Liver (tissue), 9 donors: Measurements from ENCODE around the gene EP400. TPM values are rescaled to one million over a fixed set of nuclear protein-coding genes. Genes with fewer than 3 reads are reported as not detected.

ENCODE experiments used
- DNase-seq: peaks from one replicate; pipeline ENCODE4 v3.0.0-alpha.2; 2017; ENCODE audit warnings: low spot score
- H3K27ac ChIP-seq, 2 donors: one replicate each; pipeline ENCODE4 v1.7.0; 2013; ENCODE audit warnings: inconsistent platforms in 2 of 2, low read length in 2 of 2, control low read depth in 1 of 2, low read depth in 1 of 2, mild to moderate bottlenecking in 1 of 2
- H3K27me3 ChIP-seq, 4 donors: one replicate each; pipeline versions ENCODE4 v1.6.1 to v1.7.0; 2013; ENCODE audit warnings: low read length in 3 of 4, inconsistent platforms in 1 of 4, mild to moderate bottlenecking in 1 of 4, moderate library complexity in 1 of 4; ENCODE audit not compliant: control insufficient read depth in 4 of 4, insufficient read depth in 4 of 4
- H3K36me3 ChIP-seq, 4 donors: one replicate each; pipeline versions ENCODE4 v1.6.1 to v1.7.0; 2013; ENCODE audit warnings: low read length in 3 of 4, mild to moderate bottlenecking in 3 of 4, low read depth in 1 of 4, moderate library complexity in 1 of 4; ENCODE audit not compliant: control insufficient read depth in 4 of 4, insufficient read depth in 3 of 4
- H3K4me1 ChIP-seq, 4 donors: one replicate each; pipeline versions ENCODE4 v1.6.1 to v1.7.0; 2013; ENCODE audit warnings: low read length in 3 of 4, mild to moderate bottlenecking in 3 of 4, moderate library complexity in 1 of 4; ENCODE audit not compliant: control insufficient read depth in 4 of 4, insufficient read depth in 4 of 4
- H3K4me3 ChIP-seq, 3 donors: one replicate each; pipeline versions ENCODE4 v1.6.1 to v1.7.0; 2013; ENCODE audit warnings: low read length in 3 of 3, control low read depth in 1 of 3, low read depth in 1 of 3, mild to moderate bottlenecking in 1 of 3
- H3K9ac ChIP-seq, 2 donors: one replicate each; pipeline ENCODE4 v1.7.0; 2013; ENCODE audit warnings: low read length in 2 of 2, mild to moderate bottlenecking in 2 of 2, moderate library complexity in 2 of 2, control low read depth in 1 of 2, low read depth in 1 of 2
- H3K9me3 ChIP-seq, 4 donors: one replicate each; pipeline versions ENCODE4 v1.6.1 to v1.7.0; 2013; ENCODE audit warnings: low read length in 3 of 4; ENCODE audit not compliant: control insufficient read depth in 4 of 4
- ATF3 ChIP-seq: IDR thresholded peaks from 2 replicates; pipeline ENCODE4 v1.6.1; 2016; ENCODE audit warnings: antibody characterized with exemption
- CTCF ChIP-seq: fragments of 150-350 bp; IDR thresholded peaks from 2 replicates; pipeline ENCODE4 v1.5.1; 2017; ENCODE audit warnings: improper control_type of control experiment, low read depth, low read length; ENCODE audit not compliant: missing input control
- EGR1 ChIP-seq, 2 donors: IDR thresholded peaks; 2 replicates each; pipeline ENCODE4 v1.6.1; 2016 to 2018; ENCODE audit warnings: antibody characterized with exemption in 2 of 2, low read depth in 2 of 2
- FOXA1 ChIP-seq: IDR thresholded peaks from 2 replicates; pipeline ENCODE4 v1.6.1; 2016; ENCODE audit warnings: antibody characterized with exemption
- FOXA2 ChIP-seq: IDR thresholded peaks from 2 replicates; pipeline ENCODE4 v1.6.1; 2016; ENCODE audit warnings: antibody characterized with exemption
- GABPA ChIP-seq, 2 donors: IDR thresholded peaks in 1 of 2; conservative IDR thresholded peaks in 1 of 2; 2 replicates each; pipeline ENCODE4 v1.6.1; 2016; ENCODE audit warnings: antibody characterized with exemption in 2 of 2, mild to moderate bottlenecking in 1 of 2, moderate library complexity in 1 of 2
- HNF4A ChIP-seq, 2 donors: conservative IDR thresholded peaks; 2 replicates each; pipeline ENCODE4 v1.6.1; 2016; ENCODE audit warnings: antibody characterized with exemption in 2 of 2, mild to moderate bottlenecking in 2 of 2
- HNF4G ChIP-seq: IDR thresholded peaks from 2 replicates; pipeline ENCODE4 v1.6.1; 2016; ENCODE audit warnings: antibody characterized with exemption
- JUND ChIP-seq, 2 donors: IDR thresholded peaks; 2 replicates each; pipeline ENCODE4 v1.6.1; 2016; ENCODE audit warnings: antibody characterized with exemption in 2 of 2
- NR2F2 ChIP-seq: IDR thresholded peaks from 2 replicates; pipeline ENCODE4 v1.6.1; 2016; ENCODE audit warnings: antibody characterized with exemption
- RAD21 ChIP-seq, 2 donors: IDR thresholded peaks; 2 replicates each; pipeline ENCODE4 v1.6.1; 2016; ENCODE audit warnings: antibody characterized with exemption in 2 of 2, mild to moderate bottlenecking in 2 of 2
- REST ChIP-seq: IDR thresholded peaks from 2 replicates; pipeline ENCODE4 v1.6.1; 2016; ENCODE audit warnings: antibody characterized with exemption, mild to moderate bottlenecking
- RXRA ChIP-seq, 2 donors: IDR thresholded peaks; 2 replicates each; pipeline ENCODE4 v1.6.1; 2017 to 2018; ENCODE audit warnings: antibody characterized with exemption in 2 of 2, mild to moderate bottlenecking in 1 of 2
- SP1 ChIP-seq: IDR thresholded peaks from 2 replicates; pipeline ENCODE4 v1.6.1; 2018; ENCODE audit warnings: antibody characterized with exemption, mild to moderate bottlenecking
- YY1 ChIP-seq: IDR thresholded peaks from 2 replicates; pipeline ENCODE4 v1.6.1; 2016; ENCODE audit warnings: antibody characterized with exemption, mild to moderate bottlenecking
- ZBTB33 ChIP-seq: IDR thresholded peaks from 2 replicates; pipeline ENCODE4 v1.6.1; 2016; ENCODE audit warnings: antibody characterized with exemption
- WGBS: extraction: QIAGEN DNeasy Blood & Tissue Kit; methylation state at CpG from one replicate; pipeline ENCODE4 v1.1.7; 2013; 5-methylcytosine and 5-hydroxymethylcytosine counted together
- polyA plus RNA-seq, 2 donors: library from polyadenylated mRNA; stranded (reverse) in 1 of 2; unstranded in 1 of 2; fragments of 200-250 nt in 1 of 2; fragments of >200 nt in 1 of 2; fragmentation: Nextera tagmentation in 1 of 2; extraction: Ambion mirVana in 1 of 2; gene quantifications; one replicate each; pipeline versions ENCODE4 v1.2.1 to v1.2.3, GENCODE V29; 2013 to 2015
- total RNA-seq, 2 donors: library from RNA; depleted of rRNA; stranded (reverse); fragments of >200 nt; gene quantifications; one replicate each; pipeline ENCODE4 v1.2.3, GENCODE V29; 2014
- donor health status: healthy.
- donor health status: healthy.
- donor health status: healthy.
- donor health status: healthy.
- donor health status: healthy.

EP400 gene
- total and polyA plus RNA-seq, 4 donors, result 4.7 to 12.4 (median 7.1) TPM

GRCh38 chr12:132052196-132052932, 102.6 kb downstream of the EP400 start:
- H3K36me3 ChIP-seq, result peaks cover 16 to 68% (median 58%) of the 10 kb centered on the region in 4 donors
- TF ChIP-seq NR2F2, result no peak
- no peak for TF ChIP-seq HNF4G
- no peak for TF ChIP-seq RXRA (IDR thresholded peaks at IDR 0.05)
- TF ChIP-seq FOXA1, result no peak
- no peak for TF ChIP-seq RAD21 (IDR thresholded peaks at IDR 0.05)
- no peak for TF ChIP-seq REST
- no peak for TF ChIP-seq CTCF
- no peak for TF ChIP-seq YY1
- TF ChIP-seq SP1, result no peak
- TF ChIP-seq GABPA (IDR thresholded peaks at IDR 0.05 in 1 of 2, conservative IDR thresholded peaks at IDR 0.05 in 1 of 2), result no peak
- TF ChIP-seq EGR1 (IDR thresholded peaks at IDR 0.05; ENCODE audit: low read depth in 2 of 2), result no peak
- TF ChIP-seq ATF3, result no peak
- TF ChIP-seq JUND (IDR thresholded peaks at IDR 0.05), result no peak

GRCh38 chr12:132053338-132054330, 103.9 kb downstream of the EP400 start:
- Histone ChIP-seq H3K27me3 (no peaks in the 10 kb centered on the region), H3K4me3 (no peak overlapping the region), H3K9ac (no peak overlapping the region), H3K4me1 (no peaks in the 10 kb centered on the region), H3K9me3 (no peaks in the 10 kb centered on the region), H3K36me3 (peaks cover 16 to 74% (median 63%) of the 10 kb centered on the region in 4 donors), H3K27ac (no peak overlapping the region)
- TF ChIP-seq REST, result no peak
- TF ChIP-seq FOXA2, result no peak
- TF ChIP-seq YY1, result no peak
- no peak for TF ChIP-seq ATF3
- TF ChIP-seq HNF4A (conservative IDR thresholded peaks at IDR 0.05), result no peak
- no peak for TF ChIP-seq JUND (IDR thresholded peaks at IDR 0.05)
- no peak for TF ChIP-seq NR2F2
- no peak for TF ChIP-seq EGR1 (IDR thresholded peaks at IDR 0.05; ENCODE audit: low read depth in 2 of 2)
- TF ChIP-seq SP1, result no peak
- no peak for TF ChIP-seq ZBTB33
- 98% methylated on average over 27 of the region's 27 CpGs for WGBS
- DNase-seq, result no peak

More at GRCh38 chr12:132052196-132052932, 102.6 kb downstream of the EP400 start:
- H3K27ac ChIP-seq, result no peak overlapping the region
- 97% methylated on average over 32 of the region's 32 CpGs for WGBS
- H3K9ac ChIP-seq, result no peak overlapping the region
- H3K4me1 ChIP-seq, result no peaks in the 10 kb centered on the region
- DNase-seq, result no peak
- H3K27me3 ChIP-seq, result no peaks in the 10 kb centered on the region
- no peaks in the 10 kb centered on the region for H3K9me3 ChIP-seq
- no peak overlapping the region for H3K4me3 ChIP-seq
